T follicular helper cell (primary cell): ENCODE measurements around the gene MT1A.

Source experiments
- DNase-seq: peaks from one replicate; pipeline ENCODE4 v3.0.0-alpha.2; 2020; ENCODE audit warnings: low read depth

MT1A gene

GRCh38 chr16:56679078-56679730 lies 40.7 kb downstream of the MT1A start:
- DNase-seq, result no peak

GRCh38 chr16:56679818-56680217 lies 41.4 kb downstream of the MT1A start:
- no peak for DNase-seq

GRCh38 chr16:56681939-56682702 lies 43.7 kb downstream of the MT1A start, which contains the start of gene MT1X:
Gene MT1X (plus strand): TSS chr16:56682470. CDS start chr16:56682541, 71 bp downstream.
- DNase-seq, result peak; percentile 86

GRCh38 chr16:56682703-56683397 lies 44.4 kb downstream of the MT1A start:
- no peak for DNase-seq

- no peak for DNase-seq
Measured at GRCh38 chr16:56683424-56684172, 45.1 kb downstream of the MT1A start.

- DNase-seq, result no peak
Measured at GRCh38 chr16:56684256-56684925, 45.9 kb downstream of the MT1A start.

- no peak for DNase-seq
Measured at GRCh38 chr16:56684926-56685590, 46.6 kb downstream of the MT1A start.

GRCh38 chr16:56686758-56687157 lies 48.3 kb downstream of the MT1A start:
- no peak for DNase-seq

- no peak for DNase-seq
Measured at GRCh38 chr16:56688762-56689161, 50.3 kb downstream of the MT1A start.

GRCh38 chr16:56689171-56689570 lies 50.7 kb downstream of the MT1A start:
- no peak for DNase-seq
